Ovary (tissue), 3 donors: ENCODE measurements around the gene UQCC5.

ENCODE experiments used
- EP300 ChIP-seq: sonication (generic); formaldehyde crosslinking; IDR thresholded peaks from one replicate; pipeline ENCODE4 v1.6.1; 2017; ENCODE audit warnings: antibody characterized with exemption
- POLR2A ChIP-seq: fragments of 450-650 bp; IDR thresholded peaks from one replicate; pipeline ENCODE4 v1.6.1; 2017; ENCODE audit warnings: antibody characterized with exemption, mild to moderate bottlenecking, moderate library complexity
- TF ChIP-seq, protein P1 (sequence below), 3 donors: fragments of 450-650 bp in 2 of 3; fragments of 200-600 bp in 1 of 3; IDR thresholded peaks; one replicate each; pipeline versions ENCODE4 v1.5.1 to v1.8.0; 2016 to 2022; ENCODE audit warnings: antibody characterized with exemption in 3 of 3, mild to moderate bottlenecking in 1 of 3
- donor health status: DM: no; HTN: no; CAD: no.

- TF ChIP-seq POLR2A (no peak), EP300 (no peak)
- TF ChIP-seq, protein P1, sequence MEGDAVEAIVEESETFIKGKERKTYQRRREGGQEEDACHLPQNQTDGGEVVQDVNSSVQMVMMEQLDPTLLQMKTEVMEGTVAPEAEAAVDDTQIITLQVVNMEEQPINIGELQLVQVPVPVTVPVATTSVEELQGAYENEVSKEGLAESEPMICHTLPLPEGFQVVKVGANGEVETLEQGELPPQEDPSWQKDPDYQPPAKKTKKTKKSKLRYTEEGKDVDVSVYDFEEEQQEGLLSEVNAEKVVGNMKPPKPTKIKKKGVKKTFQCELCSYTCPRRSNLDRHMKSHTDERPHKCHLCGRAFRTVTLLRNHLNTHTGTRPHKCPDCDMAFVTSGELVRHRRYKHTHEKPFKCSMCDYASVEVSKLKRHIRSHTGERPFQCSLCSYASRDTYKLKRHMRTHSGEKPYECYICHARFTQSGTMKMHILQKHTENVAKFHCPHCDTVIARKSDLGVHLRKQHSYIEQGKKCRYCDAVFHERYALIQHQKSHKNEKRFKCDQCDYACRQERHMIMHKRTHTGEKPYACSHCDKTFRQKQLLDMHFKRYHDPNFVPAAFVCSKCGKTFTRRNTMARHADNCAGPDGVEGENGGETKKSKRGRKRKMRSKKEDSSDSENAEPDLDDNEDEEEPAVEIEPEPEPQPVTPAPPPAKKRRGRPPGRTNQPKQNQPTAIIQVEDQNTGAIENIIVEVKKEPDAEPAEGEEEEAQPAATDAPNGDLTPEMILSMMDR (IDR thresholded peaks at IDR 0.05) = no peak
Measured at GRCh38 chr3:52516509-52517195, 19.8 kb upstream of the UQCC5 start.
